HL-60/S4 treated with phorbol 12-myristate 13-acetate at 8.2 ng/mL for 4 days and 3 days (cell line): ENCODE data around the gene ADCY6.

Experiments
- in situ Hi-C: fragments of 300-500 bp; cut with MboI; formaldehyde crosslinking; loops from 2 replicates; pipeline ENCODE4 v1.15.0; 2022; ENCODE audit warnings: low sequenced_read_pairs

ADCY6 gene

DNA sequence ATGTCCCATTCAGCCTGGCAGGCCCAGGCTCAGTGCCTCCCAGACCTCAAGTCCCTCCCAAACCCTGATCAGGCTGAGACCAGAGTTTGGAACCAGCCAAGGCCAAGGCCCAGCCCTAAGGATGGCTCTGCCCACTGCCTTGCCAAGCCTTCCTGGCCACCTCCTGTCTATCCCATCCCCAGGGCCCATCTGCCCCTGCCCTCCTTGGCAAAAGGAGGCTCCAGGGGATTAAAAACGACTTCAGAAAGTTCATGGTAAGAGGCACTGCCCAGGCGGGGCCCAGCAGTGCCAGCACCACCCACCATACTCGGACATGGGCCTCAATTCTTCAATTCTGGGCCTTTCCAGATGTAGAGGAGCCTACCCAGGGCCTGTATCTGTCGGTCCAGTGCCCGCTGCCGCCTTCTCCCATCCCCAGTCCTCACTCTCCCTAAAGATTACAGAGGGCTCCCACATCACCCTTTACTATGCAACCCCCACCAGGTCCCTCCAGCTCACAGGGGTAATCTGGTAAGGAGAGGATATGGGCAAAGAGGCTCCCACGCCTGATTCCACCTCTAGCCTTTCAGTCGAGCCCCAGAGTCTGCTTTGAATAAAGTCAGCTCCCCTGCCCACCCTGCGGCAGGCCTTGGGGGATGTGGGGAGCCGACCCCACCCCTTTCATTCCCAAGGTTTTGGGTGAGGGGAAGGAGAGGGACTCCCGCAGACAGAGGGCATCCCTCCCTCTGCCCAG, 932 bp downstream of the ADCY6 start:
- in situ Hi-C loops, result no loop called here

DNA sequence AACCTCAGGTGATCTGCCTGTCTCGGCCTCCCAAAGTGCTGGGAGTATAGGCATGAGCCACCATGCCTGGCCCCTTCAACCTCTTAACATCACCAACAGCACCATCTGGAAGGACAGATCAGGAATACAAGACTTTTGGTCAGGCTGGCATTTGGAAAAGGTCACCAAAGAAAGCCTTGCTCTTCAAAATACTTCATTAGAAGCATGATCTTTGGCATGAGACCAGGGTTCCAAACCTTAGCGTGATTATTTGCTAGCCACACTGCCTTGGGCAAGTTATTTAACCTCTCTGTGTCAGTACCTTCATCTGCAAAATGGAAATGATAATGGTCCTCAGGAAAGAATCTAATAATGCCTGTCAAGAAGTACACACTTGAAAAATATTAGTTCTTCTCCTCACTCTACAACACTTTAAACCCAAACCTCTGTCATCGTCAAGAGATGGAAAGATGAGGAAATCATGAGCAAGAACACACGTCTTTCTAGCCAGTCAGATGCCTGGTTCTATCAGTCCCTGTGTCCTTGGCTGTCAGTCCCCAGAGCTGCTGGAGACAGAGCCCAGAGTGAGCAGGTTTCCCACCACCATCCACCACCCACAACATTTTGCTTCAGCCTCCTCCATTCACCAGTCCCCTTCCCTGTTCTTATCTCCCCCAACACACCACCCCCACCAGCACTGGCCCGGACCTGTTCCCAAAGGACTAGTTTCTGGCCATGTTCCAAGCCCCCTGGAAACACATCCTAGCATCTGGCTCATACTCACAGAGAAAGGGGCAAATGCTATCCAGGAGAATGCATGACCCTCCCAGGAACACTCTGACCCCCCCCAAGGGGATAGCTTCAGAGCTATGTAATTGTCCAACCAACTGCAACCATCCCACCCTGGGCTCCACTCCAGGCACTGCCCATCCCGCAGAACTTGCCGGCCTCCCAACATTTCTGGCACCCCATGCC, 2.0 kb downstream of the ADCY6 start:
- in situ Hi-C loops, result no loop called here

DNA sequence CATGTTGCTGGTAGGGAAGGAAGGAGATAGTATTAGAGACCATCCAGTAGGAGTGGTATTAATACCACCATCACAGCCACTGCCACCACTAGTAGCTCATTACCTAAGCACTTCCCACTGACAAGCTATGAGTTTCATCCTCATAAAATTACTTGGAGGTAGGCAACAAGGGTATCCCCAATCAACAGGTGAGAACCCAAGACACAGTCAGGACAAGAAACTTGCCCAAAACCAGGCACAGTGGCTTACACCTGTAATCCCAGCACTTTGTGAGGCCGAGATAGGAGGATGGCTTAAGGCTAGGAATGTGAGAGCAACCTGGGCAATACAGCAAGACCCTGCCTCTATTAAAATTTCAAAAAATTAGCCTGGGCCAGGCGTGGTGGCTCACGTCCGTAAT, 5.5 kb downstream of the ADCY6 start:
- in situ Hi-C loops, result no loop called here

DNA sequence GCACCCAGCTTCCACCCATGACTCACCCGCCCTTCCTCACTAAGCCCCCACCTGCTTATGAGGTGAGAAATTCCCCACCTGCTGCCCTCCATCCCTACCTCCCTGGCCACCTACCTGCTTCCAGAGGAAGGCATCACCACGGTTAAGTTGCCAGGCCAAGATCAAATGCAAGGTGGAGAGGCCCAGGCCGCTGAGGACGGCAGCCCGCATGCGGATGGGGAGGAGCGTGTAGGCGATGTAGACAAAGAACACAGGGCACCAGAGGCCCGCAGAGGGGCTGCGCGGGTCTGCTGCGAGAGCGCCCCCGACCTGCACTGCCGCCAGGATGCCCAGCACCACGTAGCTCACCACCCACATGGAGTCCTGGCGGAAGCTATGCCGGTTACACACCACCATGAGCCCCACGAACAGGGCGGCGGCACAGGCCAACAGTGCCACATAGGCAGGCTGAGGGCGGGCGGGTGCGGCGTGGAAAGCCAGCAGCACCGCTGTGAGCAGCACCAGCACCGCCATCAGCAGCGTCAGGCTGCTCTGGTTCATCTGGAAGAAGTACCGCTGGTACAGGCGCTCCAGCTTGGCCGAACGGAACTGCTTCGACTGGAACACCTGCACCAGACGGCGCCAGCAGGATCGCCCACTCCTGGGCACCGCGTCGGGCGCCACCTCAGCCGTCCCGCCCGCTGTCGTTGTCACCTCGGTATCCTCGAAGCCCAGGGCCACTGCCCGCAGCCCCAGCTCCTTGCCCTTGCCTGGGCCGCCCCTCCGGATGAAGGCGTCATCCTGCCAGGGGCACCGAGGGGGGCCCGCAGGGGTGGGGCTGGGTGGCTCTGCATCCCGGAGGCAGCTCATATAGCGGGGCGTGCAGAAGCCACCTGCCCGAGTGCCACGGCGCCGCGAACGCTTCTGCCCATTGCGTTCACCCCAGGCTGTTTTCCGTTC, 6.2 kb downstream of the ADCY6 start:
- in situ Hi-C loops, result no loop called here

DNA sequence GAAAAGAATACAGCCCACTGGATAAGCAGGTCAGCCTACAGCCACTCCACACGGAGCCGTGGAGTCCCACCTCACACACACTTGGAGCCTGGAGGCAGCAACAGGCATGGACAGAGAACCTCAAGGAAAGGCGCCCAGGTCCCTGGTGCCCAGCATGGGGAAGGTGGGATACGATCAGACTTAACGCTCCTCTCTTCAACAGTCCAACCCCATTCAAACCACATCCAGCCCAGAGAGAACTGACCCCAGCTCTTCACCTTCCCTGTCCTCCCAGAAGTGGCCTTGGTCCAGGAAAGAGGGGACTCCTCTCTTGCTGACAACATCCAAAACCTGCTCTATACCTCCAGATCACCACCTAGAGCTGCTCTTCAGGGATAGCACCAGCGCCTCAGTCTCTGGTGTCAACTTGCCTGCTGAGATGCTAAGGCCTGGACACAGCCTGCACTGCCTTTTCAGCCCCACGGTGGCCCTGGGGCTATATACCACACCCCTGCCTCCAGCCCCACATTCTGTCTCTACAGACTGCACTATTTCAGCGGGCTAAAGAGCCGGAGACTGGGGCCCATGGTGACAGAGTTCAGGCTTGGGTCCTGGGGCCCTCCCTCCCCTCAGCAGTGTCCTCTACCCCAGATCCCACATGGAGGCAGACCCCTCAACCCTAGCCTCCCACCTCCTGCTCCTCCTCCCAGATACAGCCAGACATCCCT, 7.0 kb downstream of the ADCY6 start:
- in situ Hi-C loops, result no loop called here

DNA sequence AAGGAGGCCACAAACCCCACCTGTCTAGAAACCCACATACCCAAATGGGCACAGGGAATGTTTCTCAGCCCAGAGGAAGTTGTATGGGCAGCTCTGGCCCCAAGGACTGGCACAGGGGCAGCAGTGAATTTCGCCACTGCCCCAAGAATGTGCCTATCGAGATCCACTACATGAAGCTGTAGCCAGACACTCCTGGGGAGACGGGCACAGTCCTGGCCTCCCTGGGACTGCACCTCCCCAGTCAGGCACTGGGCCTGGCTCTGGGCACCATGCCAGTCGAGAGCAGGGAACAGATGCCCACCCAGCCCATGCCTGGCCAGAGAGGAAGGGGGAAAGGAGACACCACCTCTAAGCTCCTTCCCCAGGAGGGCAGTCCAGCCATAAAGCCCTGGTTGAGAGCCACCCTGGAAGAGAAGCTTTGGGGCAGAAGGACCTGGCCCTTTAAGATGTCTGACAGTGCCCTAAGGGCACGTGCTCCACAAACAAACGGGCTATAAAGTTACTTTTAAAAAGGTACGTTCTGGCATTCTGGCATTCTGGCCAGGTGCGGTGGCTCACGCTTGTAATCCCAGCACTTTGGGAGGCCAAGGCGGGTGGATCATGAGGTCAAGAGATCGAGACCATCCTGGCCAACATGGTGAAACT, 8.4 kb downstream of the ADCY6 start:
- in situ Hi-C loops, result no loop called here

DNA sequence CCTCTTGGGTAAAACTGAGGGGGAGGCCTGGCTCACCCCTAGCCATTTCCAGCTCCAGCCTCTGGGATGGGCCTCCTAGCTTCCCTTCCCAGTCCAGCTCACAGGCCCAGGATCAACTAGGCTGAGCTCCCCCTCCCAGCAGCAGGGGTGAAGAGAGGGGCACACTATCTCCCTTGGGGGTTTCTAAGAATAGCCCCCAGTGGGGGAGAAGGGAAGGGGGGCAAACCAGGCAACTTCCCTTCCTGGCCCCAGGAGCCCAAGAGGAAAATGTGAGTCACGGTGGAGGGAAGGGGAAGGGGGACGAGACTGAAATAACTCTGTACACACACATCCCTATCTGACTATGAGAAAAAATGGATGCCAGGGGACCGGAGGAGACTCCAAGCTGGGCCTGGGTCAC, 9.0 kb downstream of the ADCY6 start:
- in situ Hi-C loops, result no loop called here

DNA sequence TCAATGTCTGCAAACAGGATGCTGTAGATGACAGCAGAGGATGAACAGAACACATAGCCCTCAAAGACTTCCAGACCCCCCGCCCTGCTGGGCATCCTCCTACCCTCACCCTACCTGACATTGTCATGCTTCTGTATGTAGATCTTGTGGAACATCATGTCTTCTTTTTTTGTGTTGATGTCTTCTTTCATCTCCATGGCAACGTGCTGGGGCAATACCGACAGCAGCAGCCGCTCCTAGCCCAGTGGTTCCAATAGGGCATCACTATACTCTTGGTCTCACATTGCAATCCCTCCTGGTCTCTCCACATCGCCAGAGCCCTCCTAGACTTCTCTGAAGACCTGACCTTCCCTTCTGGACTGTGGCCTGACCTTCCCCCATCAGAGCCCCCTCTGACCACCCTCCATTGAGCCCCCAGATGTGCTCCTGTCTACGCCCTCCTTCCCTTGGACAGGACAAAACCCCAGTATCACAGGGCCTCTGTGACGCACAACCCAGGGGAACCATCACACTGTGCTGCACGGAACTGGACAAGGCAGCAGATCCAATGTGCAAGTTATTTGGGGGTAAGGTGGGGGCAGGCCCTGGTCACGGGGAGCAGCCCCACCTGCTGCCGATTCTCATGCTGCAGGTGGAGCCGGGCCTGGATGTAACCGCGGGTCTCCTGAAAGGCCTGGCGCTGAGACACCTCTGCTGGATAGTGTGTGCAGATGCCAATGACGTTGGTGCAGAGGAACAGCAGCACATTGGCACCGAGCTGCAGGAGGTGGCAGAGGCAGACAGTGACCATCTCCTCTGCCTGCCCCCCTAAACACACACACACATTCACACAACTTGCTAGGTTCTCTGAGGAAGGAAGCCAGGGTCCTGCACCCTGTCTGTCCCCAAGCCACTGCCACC, 11.1 kb downstream of the ADCY6 start:
- in situ Hi-C loops, result no loop called here

DNA sequence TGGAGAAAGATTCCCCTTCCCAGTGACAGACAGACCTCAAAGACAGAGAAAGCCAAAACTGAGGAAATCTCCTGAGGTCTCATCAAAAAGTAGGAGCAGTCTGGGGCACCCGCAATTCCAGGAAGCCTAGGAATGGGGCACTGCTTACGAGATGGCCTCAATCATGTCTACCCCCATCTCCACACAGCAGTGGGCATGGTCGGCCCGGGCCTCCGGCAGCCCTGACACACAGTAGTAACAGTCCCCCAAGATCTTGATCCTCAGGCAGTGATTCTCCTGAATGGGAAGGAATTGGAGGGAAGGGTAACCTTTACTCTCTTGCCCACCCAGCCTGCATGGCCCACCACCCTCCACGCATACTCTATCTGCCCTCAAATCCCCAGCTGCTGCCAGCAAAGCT, 11.9 kb downstream of the ADCY6 start:
- in situ Hi-C loops, result no loop called here

DNA sequence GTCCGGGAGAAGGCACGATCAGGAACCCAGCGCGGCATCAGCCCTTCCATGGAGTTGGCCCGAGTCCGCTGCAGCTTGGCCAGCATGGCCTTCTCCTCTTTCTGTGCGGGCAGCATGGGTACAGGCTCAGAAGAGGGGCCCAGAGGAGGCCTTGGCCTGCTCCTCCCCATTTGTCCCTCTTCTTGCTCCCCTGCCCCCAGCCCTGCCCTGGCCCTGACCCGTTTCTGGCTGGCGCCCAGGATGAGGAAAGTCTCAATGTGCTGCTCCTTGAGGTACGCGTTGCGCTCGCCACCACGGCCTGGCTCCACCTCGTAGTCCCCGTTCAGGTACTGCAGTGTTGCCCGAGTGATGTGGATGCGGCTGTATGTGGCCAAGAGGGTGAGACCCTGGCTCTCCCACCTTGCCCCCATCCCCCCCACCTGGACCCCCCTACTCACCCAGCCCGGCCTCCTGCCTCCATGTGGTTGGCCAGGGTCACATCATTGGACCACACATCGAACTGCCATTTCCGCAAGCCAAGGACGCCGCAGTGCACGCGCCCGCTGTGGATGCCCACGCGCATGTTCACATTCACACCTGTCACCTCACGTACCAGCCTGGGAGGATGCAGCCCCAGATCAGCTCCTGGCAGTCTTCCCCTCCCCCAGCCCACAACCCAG, 12.8 kb downstream of the ADCY6 start:
- in situ Hi-C loops, result no loop called here

DNA sequence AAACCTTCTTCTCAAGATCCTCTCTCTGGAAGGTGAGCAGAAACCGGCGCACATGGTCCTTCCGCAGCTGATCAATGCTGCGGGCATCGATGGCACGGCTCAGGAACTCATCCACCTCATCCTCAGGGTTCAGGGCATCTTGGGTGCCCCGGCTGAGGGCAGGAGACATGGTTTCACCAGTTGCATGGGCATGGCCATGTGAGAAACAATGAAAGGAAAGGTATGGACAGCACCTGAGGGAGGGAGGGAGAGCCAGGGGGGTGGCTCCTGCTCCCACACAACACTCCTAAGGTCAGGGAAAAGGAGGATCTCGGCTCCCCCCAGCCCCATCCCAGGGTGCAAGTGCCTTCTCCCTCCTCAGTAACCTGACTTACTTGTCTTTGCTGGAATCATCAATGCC, 13.6 kb downstream of the ADCY6 start:
- in situ Hi-C loops, result no loop called here

DNA sequence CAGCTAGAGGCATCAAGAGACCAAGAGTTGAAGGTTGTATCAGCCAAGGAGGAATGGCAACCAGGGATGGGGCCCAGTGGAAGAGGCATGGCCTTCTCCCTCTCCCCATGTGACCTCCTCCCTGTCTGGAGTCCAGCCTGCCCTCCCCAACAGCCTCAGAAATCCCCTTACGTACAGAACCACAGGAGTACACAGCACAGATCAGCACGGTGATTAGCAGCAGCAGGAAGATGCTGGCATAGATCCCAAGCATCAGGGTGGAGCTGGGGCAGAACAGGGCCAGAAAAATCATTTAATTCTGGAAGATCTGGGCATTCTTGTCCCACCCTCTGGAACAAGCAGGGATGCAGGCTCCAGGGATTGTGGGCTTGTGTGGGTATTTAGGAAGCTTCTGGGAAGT, 14.4 kb downstream of the ADCY6 start:
- in situ Hi-C loops, result no loop called here

DNA sequence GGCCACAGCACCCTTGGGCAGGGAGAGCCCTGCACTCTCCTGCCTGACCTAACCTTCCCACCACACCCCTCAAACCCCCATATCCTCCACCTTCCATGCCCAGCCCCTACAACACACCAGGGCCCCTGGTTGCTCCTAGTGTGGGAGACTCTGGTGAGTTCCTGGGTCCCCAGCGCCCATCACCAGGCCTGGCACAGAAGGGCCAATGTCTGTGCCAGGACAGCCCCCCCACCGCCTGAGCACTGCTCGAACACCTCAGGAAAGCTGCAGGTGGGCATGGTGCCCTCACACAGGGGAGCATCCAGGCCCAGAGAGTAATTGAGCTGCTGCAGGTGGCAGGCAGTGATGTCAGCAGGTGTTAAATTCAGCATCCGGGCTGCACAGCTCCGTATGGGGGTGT, 15.2 kb downstream of the ADCY6 start:
- in situ Hi-C loops, result no loop called here

DNA sequence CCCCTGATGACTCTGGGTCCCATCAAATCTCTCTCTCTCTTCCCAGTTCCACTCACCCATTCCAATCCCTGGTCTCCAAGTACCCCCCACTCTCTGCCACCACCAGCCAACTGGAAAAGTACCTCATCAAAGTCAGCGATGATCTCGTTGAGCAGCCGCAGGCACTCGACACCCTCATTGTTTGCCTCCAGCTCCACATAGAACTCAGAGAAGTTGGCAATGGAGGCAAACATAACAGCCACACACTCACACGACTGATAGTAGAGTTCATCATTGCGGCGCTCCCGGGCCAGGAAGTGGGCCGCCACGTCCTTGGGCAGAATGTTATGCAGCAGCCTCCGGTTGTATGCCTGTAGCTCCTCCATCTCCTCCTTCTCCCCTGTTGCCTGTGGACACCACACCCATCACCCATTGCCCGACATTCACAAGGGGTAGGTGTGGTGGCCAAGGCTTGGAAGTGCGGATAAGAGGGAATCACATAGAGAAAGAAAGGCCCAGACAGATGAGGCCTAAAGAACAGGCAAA, 17.2 kb downstream of the ADCY6 start:
- in situ Hi-C loops, result no loop called here

DNA sequence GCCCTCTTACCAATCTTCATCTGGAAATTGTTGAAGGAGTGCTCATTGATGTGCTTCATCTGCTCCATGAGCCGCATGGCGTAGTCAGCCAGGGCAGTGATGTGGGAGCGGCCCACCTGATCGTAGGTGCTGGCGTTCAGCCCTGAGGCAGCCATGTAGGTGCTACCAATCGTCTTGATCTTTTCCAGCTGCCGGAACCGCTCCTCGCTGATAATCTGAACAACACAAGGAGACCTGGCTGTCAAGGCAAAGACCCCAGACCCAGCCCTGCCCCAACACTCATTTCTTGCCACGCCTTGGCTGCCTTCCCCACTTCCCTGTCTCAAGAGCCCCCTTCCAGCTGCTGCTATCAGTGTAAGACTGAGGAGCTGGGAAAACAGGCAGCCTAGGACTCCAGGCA, 18.1 kb downstream of the ADCY6 start:
- in situ Hi-C loops, result no loop called here

DNA sequence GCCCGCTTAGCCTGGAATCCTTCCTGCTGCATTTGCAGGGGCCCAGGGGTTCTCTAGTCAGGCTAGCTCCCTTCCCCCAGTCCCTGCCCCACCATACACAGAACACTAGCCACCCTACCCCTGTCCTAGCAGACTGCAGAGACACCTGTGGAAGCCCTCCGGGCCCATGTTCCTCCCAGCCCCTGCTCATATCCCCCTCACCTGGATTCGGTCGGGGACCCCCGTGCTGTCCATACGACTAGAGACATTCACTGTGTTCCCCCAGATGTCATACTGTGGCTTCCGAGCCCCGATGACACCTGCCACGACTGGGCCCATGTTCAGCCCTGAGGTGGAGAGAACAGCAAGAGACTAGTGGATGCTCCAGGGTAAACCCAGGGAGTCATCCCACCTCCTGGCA, 20.2 kb downstream of the ADCY6 start:
- in situ Hi-C loops, result no loop called here

DNA sequence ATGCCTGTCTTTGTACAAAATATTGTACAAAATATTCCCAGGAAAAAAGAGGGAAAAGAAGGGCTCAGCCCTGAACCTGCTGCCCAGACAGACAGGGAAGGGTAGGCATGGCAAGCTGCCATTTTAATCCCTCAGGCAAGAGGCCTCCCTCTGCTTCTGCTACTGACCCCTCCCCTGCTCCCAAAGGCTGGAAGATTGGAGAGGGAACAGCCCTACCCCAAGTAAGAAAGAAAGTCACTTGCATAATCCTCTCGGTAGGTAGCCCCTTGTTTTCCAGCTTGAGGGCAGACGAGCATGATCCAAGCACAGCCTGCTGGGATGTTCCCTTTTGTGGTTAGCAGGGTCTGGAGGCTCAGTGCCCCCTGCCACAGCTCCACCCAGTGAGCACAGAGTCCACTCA, 20.7 kb downstream of the ADCY6 start:
- in situ Hi-C loops, result no loop called here

DNA sequence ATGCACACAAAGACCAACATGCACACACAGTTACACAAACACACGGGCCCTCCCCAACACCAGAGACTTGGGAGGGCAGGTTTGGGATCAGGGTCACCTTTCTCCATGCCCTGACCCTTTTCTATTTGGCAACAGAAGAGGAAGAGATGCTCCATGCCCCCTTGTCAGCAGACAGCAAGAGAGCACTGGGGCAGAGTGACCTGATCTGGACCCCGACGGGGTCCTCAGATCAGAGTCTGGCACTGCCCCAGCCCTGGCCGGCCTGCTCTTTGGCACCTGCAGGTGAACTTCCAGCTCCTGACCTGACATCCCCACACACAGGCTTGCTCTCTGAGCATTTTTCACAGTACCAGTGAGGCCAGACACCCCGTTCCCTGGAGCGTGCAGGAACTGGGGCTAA, 21.4 kb downstream of the ADCY6 start:
- in situ Hi-C loops, result no loop called here
